ENCODE data around the gene OMA1. TPM values are rescaled to one million over a fixed set of nuclear protein-coding genes. Genes with fewer than 3 reads are reported as not detected.

Gene OMA1
- polyA plus RNA-seq, 1 donor from 2014 or later: 11.0 TPM

GRCh38 chr1:58577654-58578030 lies 31.1 kb upstream of the OMA1 start:
- Histone ChIP-seq H3K9me3 (ENCODE audit: low read length) (no peaks in the 10 kb centered on the region), H3K4me3 (ENCODE audit: low read length) (no peak overlapping the region), H3K4me2 (ENCODE audit: low read length) (no peak overlapping the region), H4K20me1 (ENCODE audit: insufficient read depth) (no peaks in the 10 kb centered on the region), H3K79me2 (replicated peaks; ENCODE audit: insufficient read depth, low read length) (no peaks in the 10 kb centered on the region), H3K27ac (ENCODE audit: low read length) (no peak overlapping the region), H3K9me2 (ENCODE audit: insufficient read depth, low read length) (no peaks in the 10 kb centered on the region), H3K27me3 (ENCODE audit: insufficient read depth, low read depth, low read length) (peaks cover 24% of the 10 kb centered on the region), H2AFZ (ENCODE audit: low read depth, low read length) (no peak overlapping the region), H3K36me3 (ENCODE audit: insufficient read depth, low read length) (no peaks in the 10 kb centered on the region), H3K9ac (ENCODE audit: low read length) (no peak overlapping the region), H3F3A (ENCODE audit: insufficient read depth, low read length, poor library complexity, severe bottlenecking) (no peaks in the 10 kb centered on the region)
- no peak for TF ChIP-seq CTCF (IDR thresholded peaks at IDR 0.05; ENCODE audit: poor library complexity, severe bottlenecking)
- TF ChIP-seq EZH2 (IDR thresholded peaks at IDR 0.05; ENCODE audit: borderline replicate concordance, insufficient read depth, low read length, poor library complexity, severe bottlenecking): peak; percentile 23
- no peak for TF ChIP-seq TAF1 (IDR thresholded peaks at IDR 0.05; ENCODE audit: low read depth)

GRCh38 chr1:58576727-58577653 lies 30.5 kb upstream of the OMA1 start, which contains the start of gene TACSTD2:
TSS of gene TACSTD2 (minus strand) at chr1:58577252. CDS start at chr1:58577156, 96 bp downstream.
- H3K79me2 ChIP-seq (replicated peaks; ENCODE audit: insufficient read depth, low read length): no peaks in the 10 kb centered on the region
- no peak for TF ChIP-seq TAF1 (IDR thresholded peaks at IDR 0.05; ENCODE audit: low read depth)
- no peak for TF ChIP-seq EP300 (conservative IDR thresholded peaks at IDR 0.05; ENCODE audit: poor library complexity, severe bottlenecking)
- no peak for TF ChIP-seq REST (IDR thresholded peaks at IDR 0.05; ENCODE audit: borderline replicate concordance)
- TF ChIP-seq RAD21 (conservative IDR thresholded peaks at IDR 0.05): no peak
- no peak for TF ChIP-seq MXI1 (conservative IDR thresholded peaks at IDR 0.05; ENCODE audit: poor library complexity, severe bottlenecking)
- no peak for TF ChIP-seq CTCF (IDR thresholded peaks at IDR 0.05; ENCODE audit: poor library complexity, severe bottlenecking)
- no peak for TF ChIP-seq SMC3 (conservative IDR thresholded peaks at IDR 0.05; ENCODE audit: poor library complexity)
- no peak for TF ChIP-seq EZH2 (IDR thresholded peaks at IDR 0.05; ENCODE audit: borderline replicate concordance, insufficient read depth, low read length, poor library complexity, severe bottlenecking)
- TF ChIP-seq POLR2AphosphoS5 (IDR thresholded peaks at IDR 0.05): no peak
- no peaks in the 10 kb centered on the region for H3K9me2 ChIP-seq (ENCODE audit: insufficient read depth, low read length)
- no peak within 1 kb of the TSS for H3K27ac ChIP-seq (ENCODE audit: low read length)
- no peak within 1 kb of the TSS for H3K4me2 ChIP-seq (ENCODE audit: low read length)
- H3K27me3 ChIP-seq (ENCODE audit: insufficient read depth, low read depth, low read length): peaks cover 24% of the 10 kb centered on the region
- H4K20me1 ChIP-seq (ENCODE audit: insufficient read depth): no peaks in the 10 kb centered on the region
- no peak within 1 kb of the TSS for H3K9ac ChIP-seq (ENCODE audit: low read length)
- H3K9me3 ChIP-seq (ENCODE audit: low read length): no peaks in the 10 kb centered on the region
- H3K36me3 ChIP-seq (ENCODE audit: insufficient read depth, low read length): no peaks in the 10 kb centered on the region
- no peak within 1 kb of the TSS for H3K4me3 ChIP-seq (ENCODE audit: low read length)
- H2AFZ ChIP-seq (ENCODE audit: low read depth, low read length): no peak within 1 kb of the TSS
- H3F3A ChIP-seq (ENCODE audit: insufficient read depth, low read length, poor library complexity, severe bottlenecking): no peaks in the 10 kb centered on the region

All from neural cell (in vitro differentiated cells).